AG09309 (cell line): ENCODE data around the gene DDX41.
A peak's percentile ranks its signal among the peaks of the same experiment; 100 is the strongest.

Source experiments
- DNase-seq: peaks from one replicate; pipeline ENCODE4 v3.0.0-alpha.2; 2010; ENCODE audit warnings: low read depth
- H3K4me3 ChIP-seq: 2 replicates; pipeline ENCODE4 v1.5.1; 2011; ENCODE audit warnings: mild to moderate bottlenecking, low read depth, low read length, moderate library complexity; ENCODE audit not compliant: control insufficient read depth
- CTCF ChIP-seq: IDR thresholded peaks from 2 replicates; pipeline ENCODE4 v1.5.1; 2011; ENCODE audit warnings: mild to moderate bottlenecking, low read depth, low read length, inconsistent platforms; ENCODE audit not compliant: insufficient read depth, control insufficient read depth; ENCODE audit errors: missing control alignments

DDX41 gene

GRCh38 chr5:177500685-177501522, 15.9 kb downstream of the DDX41 start:
- peak; percentile 98 for TF ChIP-seq CTCF
- DNase-seq = no peak
- H3K4me3 ChIP-seq = no peak overlapping the region

- no peak for TF ChIP-seq CTCF
These were observed 16.9 kb downstream of the DDX41 start for GRCh38 chr5:177499842-177500241.

GRCh38 chr5:177498013-177498787, 18.6 kb downstream of the DDX41 start:
- no peak for DNase-seq
- peak overlapping the region; percentile 50 for H3K4me3 ChIP-seq
- no peak for TF ChIP-seq CTCF

More at GRCh38 chr5:177499842-177500241, 16.9 kb downstream of the DDX41 start:
- H3K4me3 ChIP-seq = no peak overlapping the region
- DNase-seq = no peak

- peak; percentile 84 for DNase-seq
- H3K4me3 ChIP-seq = peak within 1 kb of the TSS; percentile 67
- TF ChIP-seq CTCF = peak; percentile 14
These were observed 19.3 kb downstream of the DDX41 start, which contains the start of gene PDLIM7 for GRCh38 chr5:177497292-177498012. Gene PDLIM7, minus strand, starts transcription at chr5:177497604. Its CDS starts 1,092 bp downstream, at chr5:177496512.

- peak; percentile 74 for DNase-seq
- peak overlapping the region; percentile 67 for H3K4me3 ChIP-seq
- TF ChIP-seq CTCF = no peak
These were observed 20.0 kb downstream of the DDX41 start for GRCh38 chr5:177496727-177497291.
